GM08714 (cell line): Measurements from ENCODE around the gene RPS23.

Experiments used
- H3K4me3 ChIP-seq: fragments of 200-500 bp; sonication (Bioruptor generic); 2 replicates; pipeline ENCODE4 v1.5.1; 2014; ENCODE audit warnings: mild to moderate bottlenecking, low read length, inconsistent platforms
- ZNF274 ChIP-seq: IDR thresholded peaks from 2 replicates; pipeline ENCODE4 v1.6.1; 2012; ENCODE audit warnings: mild to moderate bottlenecking, low read depth, low read length

RPS23 gene

GRCh38 chr5:82277987-82278710 lies at the start of gene RPS23:
TSS of gene RPS23 (minus strand) at chr5:82278354. CDS start at chr5:82278323, 31 bp downstream.
- H3K4me3 ChIP-seq = peak within 1 kb of the TSS; percentile 100
- TF ChIP-seq ZNF274 = no peak

- no peak for TF ChIP-seq ZNF274
- no peak overlapping the region for H3K4me3 ChIP-seq
These were observed 49.8 kb upstream of the RPS23 start for GRCh38 chr5:82327941-82328340.

GRCh38 chr5:82325996-82326395 lies 47.8 kb upstream of the RPS23 start:
- H3K4me3 ChIP-seq = no peak overlapping the region
- TF ChIP-seq ZNF274 = no peak

GRCh38 chr5:82325155-82325554 lies 47.0 kb upstream of the RPS23 start:
- TF ChIP-seq ZNF274 = no peak

GRCh38 chr5:82320966-82321365 lies 42.8 kb upstream of the RPS23 start:
- H3K4me3 ChIP-seq = no peak overlapping the region
- TF ChIP-seq ZNF274 = no peak

More at GRCh38 chr5:82325155-82325554, 47.0 kb upstream of the RPS23 start:
- H3K4me3 ChIP-seq = no peak overlapping the region

- TF ChIP-seq ZNF274 = no peak
- H3K4me3 ChIP-seq = no peak overlapping the region
These were observed 41.7 kb upstream of the RPS23 start for GRCh38 chr5:82319651-82320376.

- no peak for TF ChIP-seq ZNF274
- no peak overlapping the region for H3K4me3 ChIP-seq
These were observed 41.0 kb upstream of the RPS23 start for GRCh38 chr5:82319192-82319591.

GRCh38 chr5:82314964-82315758 lies 37.0 kb upstream of the RPS23 start:
- TF ChIP-seq ZNF274 = no peak
- H3K4me3 ChIP-seq = no peak overlapping the region

- no peak for TF ChIP-seq ZNF274
- no peak overlapping the region for H3K4me3 ChIP-seq
These were observed 34.9 kb upstream of the RPS23 start for GRCh38 chr5:82313016-82313415.

- TF ChIP-seq ZNF274 = no peak
- no peak overlapping the region for H3K4me3 ChIP-seq
These were observed 34.3 kb upstream of the RPS23 start for GRCh38 chr5:82312373-82312856.

- no peak for TF ChIP-seq ZNF274
- no peak overlapping the region for H3K4me3 ChIP-seq
These were observed 31.0 kb upstream of the RPS23 start for GRCh38 chr5:82309091-82309531.

GRCh38 chr5:82308416-82308815 lies 30.3 kb upstream of the RPS23 start:
- no peak overlapping the region for H3K4me3 ChIP-seq
- TF ChIP-seq ZNF274 = no peak

GRCh38 chr5:82307451-82307850 lies 29.3 kb upstream of the RPS23 start:
- TF ChIP-seq ZNF274 = no peak
- H3K4me3 ChIP-seq = no peak overlapping the region

- TF ChIP-seq ZNF274 = no peak
- H3K4me3 ChIP-seq = no peak overlapping the region
These were observed 28.0 kb upstream of the RPS23 start for GRCh38 chr5:82306151-82306550.

GRCh38 chr5:82301190-82301589 lies 23.0 kb upstream of the RPS23 start:
- no peak overlapping the region for H3K4me3 ChIP-seq
- no peak for TF ChIP-seq ZNF274
